ENCODE data around the gene PRH2.

PRH2 gene

DNA sequence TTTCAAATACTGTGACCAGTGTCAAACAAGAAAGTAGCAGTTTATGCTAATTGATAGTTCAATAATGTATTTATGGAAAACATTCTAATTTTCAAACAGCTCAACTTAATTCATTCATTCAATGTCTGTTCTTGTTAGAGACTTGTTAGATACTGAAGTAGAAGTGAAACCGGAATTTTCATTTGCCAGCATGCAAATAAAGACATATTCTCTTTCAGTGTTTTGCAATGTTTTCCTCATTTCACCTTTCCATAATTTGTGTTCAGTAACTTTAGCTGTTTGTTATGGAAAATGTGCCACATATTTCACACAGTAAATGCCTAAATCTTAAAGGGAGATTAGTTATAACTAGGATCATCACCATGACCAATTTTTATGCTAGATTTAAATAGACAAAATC, 36.4 kb downstream of the PRH2 start:
- no peak for DNase-seq

DNA sequence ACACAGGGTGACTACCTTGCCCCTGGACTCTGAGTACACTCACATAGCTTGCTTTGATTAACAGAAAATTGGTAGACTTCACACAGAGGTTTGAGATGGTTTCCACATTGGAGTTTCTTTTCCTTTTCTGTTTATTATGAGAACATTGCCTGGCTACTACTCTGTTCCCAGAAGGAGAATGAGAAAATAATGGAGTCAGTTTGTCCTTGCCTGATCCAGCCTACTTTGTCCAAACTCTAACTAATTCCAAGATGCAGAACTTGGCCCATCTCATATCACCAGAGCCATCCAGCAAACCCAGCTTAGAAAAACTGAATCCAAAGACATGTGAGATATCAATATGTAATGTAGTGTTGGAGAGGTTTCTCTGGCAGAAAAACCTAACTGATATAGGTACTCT, 37.3 kb downstream of the PRH2 start:
- no peak for DNase-seq

DNA sequence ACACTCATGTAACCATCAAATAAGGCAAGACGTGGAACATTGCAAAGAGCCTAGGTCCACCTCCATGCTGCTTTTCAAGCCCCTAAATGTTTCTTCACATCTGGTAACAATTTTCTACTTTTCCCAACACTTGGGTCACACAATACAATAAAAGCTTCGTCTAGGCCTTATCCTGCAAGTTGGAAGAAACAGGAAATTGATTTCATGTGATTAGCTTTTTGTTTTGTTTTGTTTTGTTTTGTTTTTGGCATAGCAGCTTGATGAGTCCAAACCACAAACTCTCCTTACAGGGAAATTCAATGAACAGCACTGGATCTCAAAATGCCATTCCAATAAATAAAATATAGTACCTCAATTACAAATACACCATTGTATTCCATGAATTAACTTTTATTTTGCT, 38.4 kb downstream of the PRH2 start:
- DNase-seq = no peak

DNA sequence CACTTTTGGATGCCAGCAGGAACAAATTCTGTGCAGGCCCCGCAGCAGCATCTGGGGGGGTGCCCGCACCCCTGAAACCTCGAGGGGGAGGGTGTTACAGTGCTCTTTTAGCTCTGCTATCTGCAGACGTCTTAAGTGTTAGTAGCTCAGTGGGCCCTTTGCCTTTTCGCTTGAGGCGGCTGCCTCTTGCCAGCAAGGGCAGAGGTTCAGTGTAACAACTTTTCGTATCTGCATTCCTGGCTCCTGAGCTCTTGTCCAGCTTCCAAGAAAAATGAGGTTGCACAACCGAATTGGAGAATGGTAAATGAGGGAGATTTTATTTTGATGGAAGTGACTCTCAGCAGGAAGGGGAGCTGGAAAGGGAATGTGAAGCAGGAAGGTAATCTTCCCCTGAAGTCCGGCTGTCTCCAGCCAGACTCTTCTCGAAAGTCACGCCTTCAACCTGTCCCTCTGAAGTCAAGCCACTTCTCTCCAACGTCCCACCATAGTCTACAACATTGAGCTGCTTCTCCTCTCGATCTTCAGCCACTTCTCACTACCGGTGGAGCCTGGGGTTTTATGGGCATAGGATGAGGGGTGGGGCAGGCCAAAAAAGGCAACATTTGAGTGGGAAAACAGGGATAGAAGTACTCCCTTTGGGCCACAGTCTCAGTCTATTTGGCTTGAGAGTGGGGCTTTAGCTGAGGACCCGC, 39.9 kb downstream of the PRH2 start:
- DNase-seq = no peak

DNA sequence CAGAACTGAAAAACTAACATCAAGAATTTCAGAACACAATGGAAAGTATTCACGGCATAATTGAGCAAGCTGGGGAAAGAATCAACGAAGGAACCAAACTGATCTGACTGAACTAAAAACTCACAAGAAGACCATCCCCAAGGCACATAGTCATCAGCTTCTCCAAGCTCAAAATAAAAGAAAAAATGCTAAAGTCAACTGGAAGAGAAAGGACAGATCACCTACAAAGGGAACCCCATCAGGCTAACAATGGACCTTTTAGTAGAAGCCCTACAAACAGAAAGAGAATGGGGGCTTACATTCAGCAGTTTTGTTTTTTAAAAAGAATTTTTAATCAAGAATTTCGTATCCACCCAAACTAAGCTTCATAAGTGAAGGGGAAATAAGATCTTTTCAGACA, 45.9 kb downstream of the PRH2 start:
- DNase-seq = no peak

DNA sequence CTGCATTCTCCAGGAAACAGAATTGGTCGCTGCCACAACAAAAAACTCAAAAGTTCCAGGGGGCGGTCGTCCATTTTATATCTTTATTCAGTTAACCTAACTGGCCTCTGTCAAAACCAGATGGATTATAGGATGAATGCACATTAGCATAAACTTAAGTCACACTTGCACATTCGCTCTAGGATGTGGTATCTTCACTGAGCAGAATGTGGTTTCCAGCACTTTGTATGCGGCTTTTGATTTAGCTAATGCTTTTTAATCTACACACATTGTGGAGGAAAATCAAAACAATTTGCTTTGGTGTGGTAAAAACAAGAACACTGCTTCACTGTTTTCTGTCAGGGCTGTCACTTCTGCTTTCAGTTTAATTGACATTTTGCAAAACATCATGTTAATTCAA, 53.2 kb downstream of the PRH2 start:
- DNase-seq = no peak

Measured in 8988T (cell line).